HG03354 (cell line): ENCODE results near the gene ECSIT.

Experiments
- ATAC-seq: cut with Tn5 transposase; IDR thresholded peaks from one replicate; pipeline ENCODE4 v1.9.1; 2021; ENCODE audit warnings: mild to moderate bottlenecking; ENCODE audit not compliant: unreplicated experiment, poor library complexity, severe bottlenecking

ECSIT gene

DNA sequence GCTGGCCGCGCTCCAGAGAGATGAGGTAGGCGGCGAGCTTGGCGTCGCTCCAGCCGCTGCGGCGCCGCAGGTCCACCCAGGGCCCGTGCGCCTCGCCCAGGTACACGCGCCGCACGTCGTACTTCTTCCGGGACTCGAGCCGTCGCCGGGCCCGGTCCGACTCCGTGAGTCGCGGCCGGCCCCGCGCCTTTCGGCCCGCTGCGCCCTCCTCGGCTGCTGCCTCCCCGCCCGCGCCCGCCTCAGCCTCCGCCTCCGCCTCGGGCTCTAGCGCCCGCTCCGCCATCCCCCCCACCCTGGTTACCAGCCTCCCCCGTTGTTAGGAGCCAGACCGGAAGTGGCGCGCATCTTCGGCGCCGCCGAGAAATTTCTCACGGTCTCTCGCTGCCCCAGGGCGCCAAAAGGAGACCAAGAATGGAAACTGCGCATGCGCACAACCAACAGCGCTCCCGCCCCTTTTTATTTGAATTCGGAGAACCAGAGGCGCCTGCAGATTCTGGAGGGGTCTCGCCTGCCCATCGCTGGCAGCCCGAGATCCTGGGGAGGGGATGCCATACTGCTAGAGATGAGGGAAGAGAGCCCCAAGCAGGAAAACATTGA, 23.3 kb downstream of the ECSIT start, which contains the start of gene ZNF653:
TSS of gene ZNF653 (minus strand) at position 336 of the 597 bp plus-strand sequence. CDS start at position 283, 53 bp downstream.
- ATAC-seq: peak; percentile 67

DNA sequence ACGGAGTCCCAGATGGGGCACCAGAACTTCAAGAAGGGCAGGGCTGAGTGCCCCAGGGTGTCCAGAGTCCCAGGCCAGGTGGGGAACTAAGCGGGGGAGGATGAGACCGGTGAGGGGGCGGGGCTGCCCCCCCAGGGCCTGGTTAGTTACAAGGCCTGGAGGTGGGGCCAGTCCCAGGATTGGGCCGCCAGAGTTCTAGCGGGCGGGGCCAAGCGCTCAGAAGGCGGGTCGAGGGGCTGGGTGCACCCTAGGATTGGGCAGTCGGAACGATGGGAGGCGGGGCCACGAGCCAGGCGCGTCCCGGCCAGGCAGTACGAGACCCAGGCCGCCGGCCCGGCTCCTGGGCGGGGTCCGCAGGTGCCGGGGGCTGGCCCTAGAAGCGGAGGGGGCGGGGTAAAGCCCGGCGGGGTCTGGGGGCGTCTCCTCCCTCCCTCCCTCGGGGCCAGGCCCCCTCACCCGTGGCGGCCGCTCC, 23.9 kb downstream of the ECSIT start:
- ATAC-seq: peak; percentile 85

DNA sequence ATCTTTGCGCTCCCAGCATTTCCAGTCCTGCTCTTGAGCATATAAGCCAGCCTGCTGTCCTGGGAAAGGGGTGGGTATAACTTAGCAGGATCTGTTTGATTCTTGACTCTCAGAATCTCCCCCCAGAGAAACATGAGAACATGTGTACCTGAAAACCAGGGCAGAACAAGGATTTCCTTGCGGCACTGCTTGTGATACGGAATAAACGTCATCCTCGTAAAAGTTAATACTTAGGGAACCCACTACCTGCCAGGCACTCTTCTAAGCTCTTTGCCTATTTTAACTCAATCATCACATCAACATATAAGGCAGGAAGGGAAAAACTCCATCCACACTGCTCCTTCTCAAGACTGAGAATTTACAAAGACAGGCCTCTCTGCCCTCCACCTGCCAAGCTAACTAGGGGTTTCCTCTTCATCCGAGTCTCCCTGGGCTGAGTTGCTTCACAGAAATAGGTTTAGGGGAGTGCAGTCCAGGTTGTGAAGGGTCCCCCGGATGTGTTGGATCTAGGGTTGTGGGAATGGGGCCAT, 24.4 kb downstream of the ECSIT start:
- ATAC-seq: no peak

DNA sequence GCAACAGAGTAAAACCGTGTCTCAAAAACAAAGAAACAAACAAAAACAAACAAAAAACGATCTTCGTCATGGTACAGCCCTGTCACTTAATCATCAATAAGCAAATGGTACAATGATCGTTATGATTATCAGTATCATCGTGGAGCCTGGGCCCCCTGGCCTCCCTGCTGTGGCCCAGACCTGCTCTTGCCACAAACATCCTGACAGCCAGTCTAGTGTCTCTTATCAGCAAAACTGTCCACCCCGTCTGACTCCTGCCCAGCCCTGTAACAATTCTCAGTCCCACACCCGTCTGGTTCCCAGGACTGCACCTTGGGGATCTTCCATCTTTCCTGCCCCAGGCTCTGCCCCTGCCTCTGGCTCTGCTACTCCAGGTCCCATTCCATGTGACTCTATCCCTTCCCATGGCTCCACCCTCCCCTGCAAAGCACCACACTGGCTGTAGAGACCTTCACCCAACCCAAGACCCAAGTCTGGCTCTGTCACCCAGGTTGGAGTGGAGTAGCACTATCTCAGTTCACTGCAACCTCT, 29.0 kb downstream of the ECSIT start:
- no peak for ATAC-seq

DNA sequence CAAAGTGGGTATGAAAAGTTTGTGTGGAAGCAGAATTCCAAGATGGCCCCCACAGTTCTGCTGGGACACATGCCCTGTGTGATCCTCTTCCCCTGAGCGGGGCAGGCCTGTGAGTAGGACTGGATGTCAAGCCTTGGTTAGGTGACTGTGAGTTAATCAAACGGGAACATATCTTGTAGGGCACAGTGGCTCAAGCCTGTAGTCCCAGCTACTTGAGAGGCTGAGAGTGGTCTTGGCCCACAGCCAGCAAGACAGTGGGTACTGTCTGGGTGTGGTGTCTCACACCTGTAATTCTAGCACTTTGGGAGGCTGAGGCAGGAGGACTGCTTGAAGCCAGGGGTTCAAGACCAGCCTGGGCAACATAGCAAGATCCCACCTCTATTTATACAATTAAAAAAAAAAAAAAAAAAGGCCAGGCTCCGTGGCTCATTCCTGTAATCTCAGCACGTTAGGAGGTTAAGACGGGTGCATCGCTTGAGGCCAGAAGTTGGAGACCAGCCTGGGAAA, 29.7 kb downstream of the ECSIT start:
- no peak for ATAC-seq

DNA sequence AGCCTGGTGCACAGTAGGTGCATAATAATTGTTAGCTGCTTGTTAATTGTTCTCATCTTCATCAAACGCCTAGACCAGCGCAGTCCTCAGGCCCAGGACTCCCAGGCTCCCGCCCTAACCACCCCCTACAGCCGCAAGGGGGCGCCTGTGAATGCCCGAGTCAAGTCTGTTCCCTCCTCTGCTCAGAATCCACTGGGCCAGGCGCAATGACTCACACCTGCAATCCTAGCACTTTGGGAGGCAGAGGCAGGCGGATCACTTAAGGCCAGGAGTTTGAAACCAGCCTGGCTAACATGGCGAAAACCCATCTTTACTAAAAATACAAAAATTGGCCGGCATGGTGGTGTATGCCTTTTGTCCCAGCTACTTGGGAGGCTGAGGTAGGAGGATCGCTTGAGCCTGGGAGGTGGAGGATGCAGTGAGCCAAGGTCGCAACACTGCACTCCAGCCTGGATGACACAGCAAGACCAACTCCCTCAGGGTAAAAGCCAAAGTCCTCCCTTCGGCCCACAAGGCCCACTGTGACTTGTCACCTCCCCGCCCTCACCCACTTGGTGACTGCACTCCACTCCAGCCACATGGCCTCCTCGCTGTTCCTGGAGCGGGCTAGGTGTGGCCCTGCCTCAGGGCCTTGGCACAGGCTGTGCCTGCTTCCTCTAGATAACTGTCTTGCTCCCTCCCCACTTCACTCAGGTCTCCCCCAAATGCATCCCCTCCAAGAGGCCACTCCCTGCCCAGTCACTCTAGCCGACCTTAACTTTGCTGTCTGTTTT, 32.4 kb downstream of the ECSIT start:
- no peak for ATAC-seq

DNA sequence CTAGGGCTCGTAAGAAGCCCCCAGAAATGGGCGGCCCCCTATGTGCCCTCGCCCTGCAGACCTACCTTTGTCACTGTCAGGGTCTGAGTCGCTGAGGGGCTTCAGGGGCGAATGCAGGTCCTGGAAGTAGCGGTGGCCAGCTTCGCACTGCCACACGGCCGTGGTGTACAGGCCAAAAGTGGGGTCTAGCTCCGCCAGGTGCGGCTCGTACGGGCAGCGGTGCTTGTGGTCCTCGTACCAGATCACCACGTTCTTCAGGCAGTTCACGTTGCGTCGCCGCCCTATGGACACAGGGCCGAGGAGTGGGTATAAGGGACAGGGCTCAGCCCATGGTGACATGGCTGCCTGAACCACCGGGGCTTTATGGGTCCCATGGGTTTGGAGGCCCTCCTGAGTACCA, 33.0 kb downstream of the ECSIT start:
- ATAC-seq: no peak

DNA sequence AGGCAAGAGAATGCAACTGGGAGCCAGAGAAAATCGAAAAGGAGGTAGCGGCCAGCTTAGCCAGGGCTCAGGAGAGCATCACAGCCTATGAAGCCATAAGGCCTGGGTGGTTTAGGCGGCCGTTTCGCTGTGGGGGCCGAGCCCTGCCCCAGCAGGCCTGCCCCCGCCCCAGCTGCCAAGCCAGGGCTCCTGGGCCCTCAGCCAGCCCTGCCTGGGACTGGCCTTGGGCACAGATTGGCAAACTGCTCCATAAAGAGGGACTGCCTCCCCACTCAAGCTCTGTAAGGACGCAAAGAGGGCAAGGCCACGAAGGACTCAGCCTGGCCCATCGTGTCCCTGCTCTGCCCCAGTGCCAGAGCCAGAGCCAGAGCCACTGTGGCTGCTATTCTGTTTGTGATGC, 33.5 kb downstream of the ECSIT start:
- ATAC-seq: no peak

DNA sequence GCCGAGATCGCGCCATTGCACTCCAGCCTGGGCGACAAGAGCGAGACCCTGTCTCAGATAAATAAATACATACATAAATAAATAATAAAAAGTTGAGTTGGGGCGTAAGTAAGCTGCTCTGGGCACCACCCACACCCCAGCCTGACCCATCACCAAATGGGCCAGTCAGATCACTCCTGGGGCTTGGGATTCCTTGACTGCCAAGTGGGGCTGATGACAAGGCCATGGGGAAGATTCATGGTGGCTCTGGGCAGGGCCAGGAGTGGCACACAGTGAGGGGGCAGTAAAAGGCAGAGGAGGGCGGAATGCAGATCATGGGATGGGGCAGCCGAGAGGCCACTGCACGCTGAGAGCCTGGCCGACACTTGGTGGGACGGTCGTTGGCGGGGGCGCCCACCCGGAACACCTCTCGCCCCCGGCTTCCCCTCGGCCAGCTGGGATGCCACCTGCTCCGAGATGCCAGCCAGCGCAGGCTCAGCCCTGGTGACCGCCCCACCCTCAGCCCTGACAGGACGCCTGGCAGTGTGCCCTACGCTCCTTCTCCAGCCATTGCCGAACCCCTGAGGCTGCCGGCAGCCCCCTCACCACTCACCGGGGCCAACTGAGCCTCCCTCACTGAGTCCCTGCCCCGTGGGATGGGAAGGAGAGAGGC, 34.2 kb downstream of the ECSIT start:
- ATAC-seq: no peak

DNA sequence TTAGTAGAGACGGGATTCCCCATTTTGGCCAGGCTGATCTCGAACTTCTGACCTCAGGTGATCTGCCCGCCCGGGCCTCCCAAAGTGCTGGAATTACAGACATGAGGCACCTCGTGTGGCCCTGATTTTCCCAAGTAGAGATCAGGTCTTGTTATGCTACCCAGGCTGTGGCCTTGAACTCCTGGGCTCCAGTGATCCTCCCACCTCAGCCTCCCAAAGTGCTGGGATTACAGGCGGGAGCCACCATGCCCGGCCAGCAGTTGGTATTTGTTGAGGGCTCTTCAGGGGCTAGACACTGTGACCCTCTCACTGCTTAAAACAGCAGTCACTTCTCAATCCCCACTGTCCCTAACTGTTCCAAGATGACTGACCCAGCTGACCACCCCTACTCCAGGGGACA, 39.6 kb downstream of the ECSIT start:
- ATAC-seq: no peak

DNA sequence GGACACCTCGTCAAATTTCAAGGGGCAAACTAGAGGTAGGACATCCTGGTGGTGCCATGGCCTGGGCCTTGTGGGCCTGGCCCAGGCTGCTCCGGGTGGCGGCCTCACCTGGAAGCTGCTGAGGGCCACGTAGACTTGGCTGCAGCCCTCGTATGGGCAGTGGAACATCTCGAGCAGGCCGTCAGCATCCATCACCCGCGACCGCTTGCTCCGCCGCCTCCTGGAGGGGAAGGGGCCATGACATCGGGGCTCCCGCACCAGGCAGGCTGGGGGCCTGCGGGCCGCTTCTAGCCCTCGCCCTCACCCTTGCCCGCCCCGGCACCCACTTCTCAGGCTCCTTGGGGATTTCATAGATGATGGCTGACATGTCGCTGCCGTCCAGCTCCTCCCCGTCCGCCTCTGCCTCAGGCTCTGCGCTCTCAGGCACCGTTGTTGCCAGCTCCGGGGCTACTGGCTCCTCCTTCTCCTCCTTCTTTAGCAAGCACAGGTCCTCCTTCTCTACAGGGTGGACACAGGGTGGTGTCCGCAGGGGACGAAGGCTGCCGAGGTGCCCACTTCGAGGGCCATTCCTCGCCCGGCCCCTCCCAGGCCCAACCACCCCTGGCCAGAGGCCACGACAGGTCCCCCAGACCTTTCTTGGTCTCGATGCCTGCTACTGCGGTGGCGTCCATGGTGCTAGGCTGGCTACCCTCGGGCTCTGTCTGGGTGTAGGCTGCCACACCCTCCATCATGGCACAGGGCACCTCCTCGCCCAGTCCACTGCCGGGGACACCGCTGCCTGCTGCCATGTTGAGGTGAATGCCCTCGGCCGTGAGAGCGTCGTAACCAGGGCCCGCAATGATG, 42.1 kb downstream of the ECSIT start:
- no peak for ATAC-seq

DNA sequence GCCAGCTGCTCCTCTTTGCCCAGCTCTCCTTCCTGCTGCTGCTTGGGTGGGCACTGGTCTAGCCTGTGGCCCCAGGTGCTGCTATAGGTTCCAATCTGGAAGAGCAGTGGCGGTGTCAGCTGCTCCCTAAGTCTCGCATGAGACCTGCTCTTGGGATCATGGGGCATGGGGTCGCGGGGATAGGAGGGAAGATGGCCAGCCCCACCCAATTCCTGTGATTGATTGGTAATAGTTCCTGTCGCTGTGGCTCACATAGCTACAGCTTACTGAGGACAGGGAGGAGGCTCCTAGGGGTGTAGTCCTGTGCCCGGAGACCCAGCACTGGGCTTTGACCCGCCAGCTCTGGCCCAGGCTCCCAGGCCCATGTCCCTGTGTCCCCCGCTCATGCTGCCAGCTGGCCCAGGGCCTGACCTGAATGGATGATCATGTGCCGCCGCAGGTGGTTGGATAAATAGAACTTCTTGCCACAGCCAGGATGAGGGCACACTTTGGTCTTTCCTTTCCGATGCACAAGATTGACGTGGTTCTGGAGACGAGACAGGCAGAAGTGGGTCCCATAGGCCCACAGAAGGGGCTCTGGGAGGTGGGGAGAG, 43.6 kb downstream of the ECSIT start:
- ATAC-seq: no peak

DNA sequence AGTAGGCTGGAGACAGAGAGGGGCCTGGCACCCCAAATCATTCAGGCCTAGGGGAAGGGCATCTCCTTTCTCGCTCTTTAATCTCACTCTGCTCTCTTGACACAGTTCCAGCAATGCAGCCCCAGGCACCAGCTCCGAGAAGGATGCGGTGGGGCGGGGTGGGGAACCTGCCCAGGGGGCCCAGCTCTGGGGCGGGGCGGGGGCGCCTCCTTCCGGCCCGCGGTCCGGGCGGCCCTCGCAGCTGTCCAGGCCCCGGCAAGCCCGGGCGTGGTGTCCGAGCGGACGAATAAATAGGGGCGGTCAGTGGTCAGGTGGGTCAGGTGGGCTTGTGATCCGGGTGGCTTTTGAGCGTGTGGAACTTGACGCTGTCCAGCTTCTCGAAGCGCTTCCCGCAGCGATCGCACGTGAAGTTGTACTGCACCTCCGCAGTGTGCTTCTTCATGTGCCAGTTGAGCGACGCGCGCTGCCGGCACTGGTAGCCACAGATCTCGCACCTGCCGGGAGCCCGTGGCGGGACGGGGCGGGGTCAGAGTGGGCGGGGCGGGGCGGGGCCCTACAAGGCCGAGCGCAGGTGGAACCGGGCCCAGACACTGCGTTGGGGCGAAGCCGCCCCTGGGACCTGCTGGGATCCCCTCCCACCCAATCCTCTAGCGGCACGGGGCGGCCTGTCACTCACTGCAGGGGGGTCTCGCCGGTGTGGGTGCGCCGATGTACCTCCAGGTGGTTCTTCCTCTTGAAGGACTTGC, 45.4 kb downstream of the ECSIT start:
- ATAC-seq: no peak

DNA sequence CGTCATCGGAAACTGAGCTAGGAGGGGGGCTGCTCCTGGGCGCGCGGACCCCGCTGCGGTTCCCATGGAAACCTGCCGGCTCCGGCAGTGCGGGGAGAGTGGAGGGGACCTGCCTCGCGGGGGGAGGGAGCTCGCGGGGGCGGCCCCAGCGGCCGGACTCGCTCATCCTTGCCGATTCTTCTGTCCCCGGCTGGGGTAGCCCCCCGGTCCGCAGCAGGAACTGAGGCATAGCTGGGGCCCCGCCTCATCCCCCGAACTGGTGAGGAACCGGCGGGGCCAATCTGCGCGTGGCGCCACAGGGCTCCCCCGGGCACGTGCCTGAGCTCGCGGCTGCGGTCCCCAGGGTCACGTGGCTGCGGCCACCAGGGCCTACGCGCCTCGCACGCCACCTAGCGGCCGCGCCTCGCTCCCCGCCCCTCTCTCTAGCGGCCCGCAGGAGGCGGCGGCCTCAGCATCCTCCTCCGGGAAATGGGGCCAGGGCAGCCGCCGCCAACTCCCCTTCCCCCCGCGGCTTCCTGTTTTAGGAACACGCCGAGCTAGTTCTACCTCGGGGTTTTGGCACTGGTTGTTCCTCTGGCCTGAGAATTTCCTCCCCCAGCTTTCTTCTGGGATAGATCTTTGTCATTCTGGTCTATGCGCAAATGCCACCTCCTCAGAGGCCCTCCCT, 46.4 kb downstream of the ECSIT start:
- peak; percentile 76 for ATAC-seq

DNA sequence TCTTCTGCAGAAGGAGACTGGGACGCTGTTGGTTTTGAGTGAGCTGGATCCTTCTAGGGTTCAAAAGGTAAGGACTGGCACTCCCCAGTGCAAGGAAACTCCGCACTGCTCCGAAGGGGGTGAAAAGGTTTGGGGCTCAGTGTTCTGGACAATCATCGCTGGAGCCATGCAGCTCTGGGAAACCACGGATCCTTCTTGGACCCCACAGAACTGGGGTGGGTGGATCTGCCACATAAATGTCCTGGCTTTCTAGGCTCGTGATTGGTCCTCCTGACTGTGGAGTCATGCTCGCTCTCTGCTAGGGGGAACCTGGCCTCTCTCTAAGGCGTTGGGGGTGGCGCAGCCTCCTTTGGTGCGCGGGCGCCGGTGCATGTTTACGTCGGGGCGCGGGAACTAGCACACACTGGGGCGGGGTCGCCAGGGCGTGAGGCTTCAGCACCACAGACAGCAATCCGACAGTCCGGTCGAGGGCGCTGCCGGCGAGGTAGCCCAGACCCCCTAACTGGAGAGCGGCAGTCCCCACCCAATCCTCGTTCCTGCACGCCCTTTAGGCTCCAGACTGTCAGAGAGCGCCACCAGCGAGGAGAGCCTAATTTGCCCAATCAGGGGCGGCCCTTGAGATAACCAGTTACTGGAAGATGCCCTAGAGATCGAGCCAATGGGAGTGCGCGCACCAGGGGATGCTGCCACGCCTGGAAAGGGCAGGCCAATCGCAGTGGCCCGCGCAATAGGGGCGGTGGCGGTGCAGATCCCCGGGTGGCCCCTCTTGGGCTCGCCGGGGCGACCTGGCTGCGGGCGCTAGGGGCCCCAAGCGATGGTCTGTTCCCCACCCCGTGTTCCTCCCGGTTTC, 47.2 kb downstream of the ECSIT start:
- ATAC-seq: peak; percentile 62

DNA sequence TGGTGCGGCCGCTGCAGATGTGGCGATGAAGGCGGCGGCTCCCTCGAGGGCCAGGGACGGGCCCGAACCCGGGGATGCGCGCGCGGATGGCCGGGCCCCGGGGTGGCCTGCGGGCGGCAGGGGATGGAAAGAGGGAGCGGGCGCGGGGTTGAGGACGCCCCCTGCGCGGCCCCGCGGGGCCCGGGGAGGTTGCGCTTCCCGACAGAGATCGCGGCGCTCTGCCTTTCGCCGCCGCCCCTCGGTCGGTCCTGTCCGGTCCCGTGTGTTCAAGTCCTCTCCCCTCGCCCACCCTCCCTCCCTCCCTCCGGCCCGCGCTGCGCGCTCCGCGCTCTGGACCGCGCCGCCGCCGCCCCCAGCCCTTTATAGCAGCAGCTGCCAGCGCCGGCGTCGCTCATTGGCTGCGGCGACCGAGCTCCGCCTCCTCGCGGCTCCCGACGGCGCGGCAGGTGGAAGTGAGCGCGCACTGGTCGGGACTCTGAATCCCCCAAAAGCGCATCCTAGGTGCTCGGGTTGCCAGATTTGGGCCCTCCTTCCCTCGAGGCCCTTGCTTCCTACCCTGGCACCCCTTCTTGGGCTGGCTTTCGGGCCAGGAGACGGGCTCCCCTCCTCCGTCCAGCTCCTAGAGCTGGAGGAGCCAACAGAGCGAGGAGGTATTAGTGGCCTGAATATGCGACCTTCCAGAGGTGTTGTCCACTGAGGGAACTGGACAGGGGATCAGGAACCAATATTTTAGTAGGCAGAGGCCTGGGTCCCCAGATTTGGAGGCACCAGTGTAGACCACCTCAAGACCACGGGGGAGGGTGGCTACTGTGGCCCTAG, 48.0 kb downstream of the ECSIT start, which contains the start of gene ELAVL3:
TSS of gene ELAVL3 (minus strand) at position 332 of the 819 bp plus-strand sequence. CDS start 438 bp downstream, outside the sequence.
- no peak for ATAC-seq
